Upper lobe of left lung (tissue), 4 donors: ENCODE data around the gene ESAM.

Source experiments
- EP300 ChIP-seq, 4 donors: sonication (generic); formaldehyde crosslinking; IDR thresholded peaks; one replicate each; pipeline ENCODE4 v1.5.1; 2017; ENCODE audit warnings: antibody characterized with exemption in 4 of 4, control low read depth in 2 of 4
- POLR2A ChIP-seq, 4 donors: fragments of 450-650 bp; IDR thresholded peaks; one replicate each; pipeline ENCODE4 v1.5.1; 2016 to 2017; ENCODE audit warnings: antibody characterized with exemption in 4 of 4, mild to moderate bottlenecking in 2 of 4
- POLR2AphosphoS5 ChIP-seq, 2 donors: sonication (generic); formaldehyde crosslinking; IDR thresholded peaks; one replicate each; pipeline ENCODE4 v1.5.1; 2017; ENCODE audit warnings: antibody characterized with exemption in 2 of 2
- TF ChIP-seq, protein P1 (sequence below), 6 experiments: fragments of 450-650 bp in 4 of 6; fragments of 200-600 bp in 2 of 6; sonication (generic) in 2 of 6; IDR thresholded peaks; one replicate each; pipeline ENCODE4 v1.5.1; 2016 to 2019; ENCODE audit warnings: antibody characterized with exemption in 6 of 6

DNA sequence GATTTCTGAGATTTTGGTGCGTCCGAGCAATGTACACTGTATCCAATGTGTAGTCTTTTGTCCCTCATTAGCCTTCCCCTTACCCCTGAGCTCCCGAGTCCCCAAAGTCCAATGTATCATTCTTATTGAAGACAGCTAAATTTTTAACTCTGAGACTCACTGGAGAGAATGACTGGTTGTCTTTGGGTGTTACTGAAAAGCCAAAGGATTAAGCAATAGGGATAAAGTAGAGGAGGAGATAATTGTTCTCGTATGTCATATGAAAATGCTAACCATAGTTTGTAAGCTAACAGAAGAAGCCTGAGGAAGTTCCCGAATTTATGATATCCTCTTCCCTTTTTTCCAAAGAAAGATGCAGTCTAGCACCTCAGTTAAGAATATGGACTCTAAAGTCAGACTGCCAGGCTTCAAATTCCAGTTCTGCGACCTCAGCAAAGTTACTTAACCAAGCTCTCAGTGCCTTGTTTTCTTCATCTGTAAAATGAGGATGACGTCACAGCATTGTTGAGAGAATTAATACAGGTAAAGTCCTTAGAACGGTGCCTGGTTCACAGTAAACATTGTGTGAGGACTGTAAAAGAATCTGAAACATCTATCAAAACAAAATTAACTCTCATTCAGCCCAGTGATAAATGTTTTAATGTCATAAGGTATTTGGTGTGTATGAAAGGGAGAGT is 39.7 kb upstream of the ESAM start:
- TF ChIP-seq POLR2A (IDR thresholded peaks at IDR 0.05) (no peak), POLR2AphosphoS5 (IDR thresholded peaks at IDR 0.05) (no peak), EP300 (IDR thresholded peaks at IDR 0.05) (no peak)
- TF ChIP-seq, protein P1, sequence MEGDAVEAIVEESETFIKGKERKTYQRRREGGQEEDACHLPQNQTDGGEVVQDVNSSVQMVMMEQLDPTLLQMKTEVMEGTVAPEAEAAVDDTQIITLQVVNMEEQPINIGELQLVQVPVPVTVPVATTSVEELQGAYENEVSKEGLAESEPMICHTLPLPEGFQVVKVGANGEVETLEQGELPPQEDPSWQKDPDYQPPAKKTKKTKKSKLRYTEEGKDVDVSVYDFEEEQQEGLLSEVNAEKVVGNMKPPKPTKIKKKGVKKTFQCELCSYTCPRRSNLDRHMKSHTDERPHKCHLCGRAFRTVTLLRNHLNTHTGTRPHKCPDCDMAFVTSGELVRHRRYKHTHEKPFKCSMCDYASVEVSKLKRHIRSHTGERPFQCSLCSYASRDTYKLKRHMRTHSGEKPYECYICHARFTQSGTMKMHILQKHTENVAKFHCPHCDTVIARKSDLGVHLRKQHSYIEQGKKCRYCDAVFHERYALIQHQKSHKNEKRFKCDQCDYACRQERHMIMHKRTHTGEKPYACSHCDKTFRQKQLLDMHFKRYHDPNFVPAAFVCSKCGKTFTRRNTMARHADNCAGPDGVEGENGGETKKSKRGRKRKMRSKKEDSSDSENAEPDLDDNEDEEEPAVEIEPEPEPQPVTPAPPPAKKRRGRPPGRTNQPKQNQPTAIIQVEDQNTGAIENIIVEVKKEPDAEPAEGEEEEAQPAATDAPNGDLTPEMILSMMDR (IDR thresholded peaks at IDR 0.05), result no peak
